ENCODE results near the gene CFAP70.

- TF ChIP-seq CTCF (IDR thresholded peaks at IDR 0.05) (no peak), EP300 (IDR thresholded peaks at IDR 0.05) (no peak), POLR2A (IDR thresholded peaks at IDR 0.05) (no peak), POLR2AphosphoS5 (IDR thresholded peaks at IDR 0.05) (no peak)
Measured at GRCh38 chr10:73261362-73261995, 97.2 kb downstream of the CFAP70 start.
